HG03095 (cell line): Measurements from ENCODE around the gene CCT4.
"Not testable (repeated sequence)": the region's sequence is repeated elsewhere in the genome, so short reads cannot be mapped to it uniquely, and the experiment has no call there.

Experiments used
- ATAC-seq: cut with Tn5 transposase; IDR thresholded peaks from one replicate; pipeline ENCODE4 v1.9.1; 2021; ENCODE audit warnings: moderate library complexity; ENCODE audit not compliant: unreplicated experiment

The CCT4 gene, protein sequence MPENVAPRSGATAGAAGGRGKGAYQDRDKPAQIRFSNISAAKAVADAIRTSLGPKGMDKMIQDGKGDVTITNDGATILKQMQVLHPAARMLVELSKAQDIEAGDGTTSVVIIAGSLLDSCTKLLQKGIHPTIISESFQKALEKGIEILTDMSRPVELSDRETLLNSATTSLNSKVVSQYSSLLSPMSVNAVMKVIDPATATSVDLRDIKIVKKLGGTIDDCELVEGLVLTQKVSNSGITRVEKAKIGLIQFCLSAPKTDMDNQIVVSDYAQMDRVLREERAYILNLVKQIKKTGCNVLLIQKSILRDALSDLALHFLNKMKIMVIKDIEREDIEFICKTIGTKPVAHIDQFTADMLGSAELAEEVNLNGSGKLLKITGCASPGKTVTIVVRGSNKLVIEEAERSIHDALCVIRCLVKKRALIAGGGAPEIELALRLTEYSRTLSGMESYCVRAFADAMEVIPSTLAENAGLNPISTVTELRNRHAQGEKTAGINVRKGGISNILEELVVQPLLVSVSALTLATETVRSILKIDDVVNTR

DNA sequence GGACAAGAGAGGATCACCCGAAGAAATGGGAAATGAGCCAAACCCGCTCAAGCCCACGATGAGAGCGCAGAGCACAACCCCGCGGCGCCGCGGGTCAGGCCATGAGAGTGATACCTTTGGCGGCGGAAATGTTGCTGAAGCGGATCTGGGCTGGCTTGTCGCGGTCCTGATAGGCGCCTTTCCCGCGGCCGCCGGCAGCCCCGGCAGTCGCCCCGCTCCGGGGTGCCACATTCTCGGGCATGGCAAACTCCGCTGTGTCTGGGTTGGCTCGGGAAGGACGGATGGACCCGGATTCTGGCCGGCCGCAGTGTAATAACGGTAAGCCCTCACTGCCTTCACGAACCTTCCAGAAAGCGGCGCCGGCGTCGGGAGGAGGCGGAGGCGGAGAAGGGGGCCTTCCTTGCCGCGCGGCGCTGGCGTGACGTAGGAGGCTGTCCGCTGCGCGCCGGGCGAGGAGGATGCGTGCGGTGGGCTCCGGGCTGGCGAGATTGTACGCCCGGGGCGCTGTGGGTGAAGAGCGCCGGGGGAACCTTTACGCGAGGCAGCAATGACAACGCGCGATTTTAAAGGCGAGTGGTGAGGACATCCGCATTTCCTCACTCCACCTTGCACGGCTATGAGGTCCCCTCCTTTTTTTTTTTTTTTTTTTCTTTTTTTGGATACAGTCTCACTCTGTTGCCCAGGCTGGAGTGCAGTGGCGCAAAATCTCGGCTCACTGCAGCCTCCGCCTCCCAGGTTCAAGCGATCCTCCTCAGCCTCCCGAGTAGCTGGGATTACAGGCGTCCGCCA lies at the start of gene CCT4:
Gene CCT4 (minus strand): TSS at position 390 of the 789 bp plus-strand sequence. CDS start 149 bp downstream, at position 241.
- ATAC-seq: peak; percentile 67

- ATAC-seq: no peak
Observed at GRCh38 chr2:61937886-61938285, 49.4 kb upstream of the CCT4 start.

- no peak for ATAC-seq
Observed at GRCh38 chr2:61937098-61937497, 48.6 kb upstream of the CCT4 start.

GRCh38 chr2:61928826-61929461 lies 40.5 kb upstream of the CCT4 start:
- no peak for ATAC-seq

GRCh38 chr2:61926531-61927477 lies 38.3 kb upstream of the CCT4 start:
- ATAC-seq: no peak

DNA sequence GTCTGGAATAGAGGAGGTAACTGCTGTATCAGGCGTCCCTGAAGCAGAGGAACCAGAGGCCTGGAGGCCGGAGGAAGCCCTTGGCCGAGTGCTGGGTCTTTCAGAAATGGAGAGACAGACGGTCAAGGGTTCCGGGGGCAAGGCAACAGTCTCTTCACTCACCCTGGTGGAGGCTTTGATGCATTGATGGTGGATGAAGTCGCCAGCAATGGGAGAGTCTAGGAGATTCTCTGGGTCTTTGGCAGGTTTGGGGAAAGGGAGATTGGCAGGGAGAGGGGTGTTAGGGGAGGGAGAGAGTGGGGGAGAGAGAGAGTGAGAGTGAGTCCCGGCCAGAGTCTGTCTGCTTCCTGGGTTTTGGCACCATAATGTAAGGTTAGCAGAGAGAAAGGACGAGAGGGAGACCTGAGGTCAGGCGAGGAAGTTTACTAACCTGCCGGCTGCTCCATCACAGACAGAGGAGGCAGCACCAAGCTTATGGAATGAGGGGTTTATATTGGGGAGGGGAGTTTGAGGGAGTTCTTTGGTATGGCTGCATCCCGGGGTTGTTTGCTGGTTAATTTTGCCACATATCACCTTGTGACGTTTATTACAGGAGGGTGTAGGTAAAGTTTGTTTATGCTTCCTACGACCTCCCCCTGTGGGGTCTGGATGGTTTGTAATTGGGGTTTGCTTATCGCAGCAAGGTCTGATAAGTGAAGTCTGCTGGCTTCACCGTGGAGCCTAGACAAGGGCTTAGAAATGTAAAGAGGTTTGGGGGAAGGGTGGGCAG lies 36.6 kb upstream of the CCT4 start:
- no peak for ATAC-seq

DNA sequence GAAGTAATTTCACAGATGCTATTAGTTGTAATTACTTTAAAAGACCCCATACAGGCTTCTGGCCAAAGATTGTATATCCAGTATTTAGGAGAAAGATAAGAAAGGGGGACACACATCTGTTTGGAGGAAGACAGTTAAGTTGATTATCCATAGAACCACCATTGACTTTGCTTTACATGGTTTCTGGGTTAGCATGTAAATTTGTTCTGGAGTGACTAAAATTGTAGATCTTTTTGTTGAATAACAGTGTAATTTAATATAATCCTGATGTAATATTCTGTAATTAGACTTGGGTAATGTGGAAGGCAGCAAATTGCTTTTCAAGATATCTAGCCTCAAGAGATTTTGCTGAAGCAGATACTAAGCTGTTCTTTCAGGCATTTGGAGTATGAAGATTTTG lies 34.3 kb upstream of the CCT4 start:
- no peak for ATAC-seq

DNA sequence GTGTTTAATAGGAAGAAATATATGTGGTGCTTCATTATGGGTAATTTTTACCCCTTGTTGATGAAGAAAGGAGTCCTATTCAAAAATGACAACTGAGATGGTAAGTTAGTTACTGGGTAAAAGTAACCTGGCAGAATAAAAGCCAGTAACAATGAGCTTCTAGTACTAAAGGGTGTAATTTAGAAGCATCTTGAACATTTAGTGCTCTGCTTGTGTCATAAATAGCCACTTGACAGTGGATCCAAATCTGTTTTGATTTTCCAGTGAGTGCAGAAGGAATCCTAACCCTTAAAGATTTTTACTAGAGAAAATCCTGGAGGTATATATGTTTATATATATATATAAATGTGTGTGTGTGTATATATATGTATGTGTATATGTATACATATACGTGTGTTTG lies 32.1 kb upstream of the CCT4 start:
- no peak for ATAC-seq

- ATAC-seq: not testable (repeated sequence)
Observed at GRCh38 chr2:61914794-61915193, 26.3 kb upstream of the CCT4 start.

- ATAC-seq: no peak
Observed at GRCh38 chr2:61911510-61911909, 23.1 kb upstream of the CCT4 start.

DNA sequence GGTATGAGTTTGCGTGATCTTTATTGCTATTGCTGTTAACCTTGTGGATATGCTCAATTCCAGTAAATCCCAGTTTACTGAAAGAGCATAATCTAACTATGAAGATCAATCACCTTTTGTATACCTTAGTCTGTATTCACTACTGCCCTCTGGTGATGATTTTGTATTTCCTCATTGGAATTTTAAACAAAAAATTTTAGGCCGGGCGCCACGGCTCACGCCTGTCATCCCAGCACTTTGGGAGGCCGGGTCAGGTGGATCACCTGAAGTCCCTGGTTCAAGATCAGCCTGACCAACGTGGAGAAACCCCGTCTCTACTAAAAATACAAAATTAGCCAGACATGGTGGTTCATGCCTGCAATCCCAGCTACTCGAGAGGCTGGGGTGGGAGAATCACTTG lies 22.1 kb upstream of the CCT4 start:
- ATAC-seq: no peak

DNA sequence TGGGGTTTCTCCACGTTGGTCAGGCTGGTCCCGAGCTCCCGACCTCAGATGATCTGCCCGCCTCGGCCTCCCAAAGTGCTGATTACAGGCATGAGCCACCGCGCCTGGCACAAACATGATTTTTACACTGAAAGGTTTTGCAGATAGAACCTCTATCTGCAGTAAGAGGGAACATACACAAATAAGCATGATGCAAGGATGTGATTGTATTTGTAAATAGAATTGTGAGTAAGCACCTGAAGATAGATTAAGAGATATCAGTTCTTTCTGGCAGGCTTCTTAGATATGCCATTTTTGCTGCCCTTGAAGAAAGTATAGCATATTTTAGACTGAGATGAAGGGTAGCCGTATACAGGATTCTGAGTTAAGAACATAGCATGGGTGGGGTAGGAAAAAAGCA lies 20.7 kb upstream of the CCT4 start:
- ATAC-seq: no peak

GRCh38 chr2:61906186-61906470 lies 17.7 kb upstream of the CCT4 start:
- no peak for ATAC-seq

GRCh38 chr2:61905372-61906185 lies 17.1 kb upstream of the CCT4 start, which contains the start of gene COMMD1:
COMMD1 (plus strand) TSS chr2:61905674; CDS start chr2:61905679, 5 bp downstream.
- ATAC-seq: peak; percentile 99

DNA sequence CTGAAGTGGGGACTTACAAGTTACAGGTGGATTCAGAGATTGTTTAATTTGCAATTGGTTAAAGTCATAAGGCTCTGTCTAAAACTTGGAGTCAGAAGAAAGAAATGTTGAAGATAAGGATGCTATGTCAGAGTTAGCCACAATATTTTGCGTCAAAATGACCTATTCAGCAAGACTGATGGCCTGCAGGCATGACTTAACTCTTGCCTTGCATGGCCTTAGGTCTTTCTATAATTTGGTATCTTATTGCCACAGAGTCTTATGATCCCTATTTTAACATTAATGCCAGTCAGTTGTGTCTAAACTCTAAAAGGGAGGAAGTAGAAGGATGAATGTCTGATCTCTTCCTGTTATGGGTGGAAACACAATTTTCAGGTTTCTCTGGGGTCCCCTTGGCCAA lies 11.8 kb upstream of the CCT4 start:
- ATAC-seq: no peak

DNA sequence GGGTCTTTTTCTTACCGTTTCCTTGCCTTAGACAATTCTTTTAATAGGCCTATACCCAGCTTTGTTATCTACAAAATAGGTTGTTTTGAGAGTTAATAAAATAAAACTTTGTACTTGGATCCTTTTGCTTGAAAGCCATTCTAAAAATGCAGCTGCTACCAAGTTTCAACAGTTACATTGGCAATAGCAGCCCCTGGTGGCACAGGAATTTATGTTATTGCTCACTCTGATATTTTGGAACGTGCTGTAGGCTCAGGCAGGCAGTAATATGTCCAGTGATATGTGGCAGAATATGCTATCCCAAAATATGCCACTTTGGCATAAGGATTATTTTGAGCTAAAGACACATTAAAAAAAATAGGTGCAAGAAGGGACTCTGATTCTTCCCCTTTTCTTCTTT lies 10.4 kb upstream of the CCT4 start:
- no peak for ATAC-seq

GRCh38 chr2:61887717-61888266 lies 664 bp downstream of the CCT4 start:
- no peak for ATAC-seq

GRCh38 chr2:61885896-61886603 lies 2.4 kb downstream of the CCT4 start:
- no peak for ATAC-seq
